KMS-11 (cell line): Measurements from ENCODE around the gene UNC13B.

ENCODE experiments used
- H2AFZ ChIP-seq: fragments of 200-600 bp; sonication (generic); 2 replicates; pipeline ENCODE4 v1.6.1; 2016; ENCODE audit warnings: antibody characterized with exemption, mixed run types, low read depth
- H3K27ac ChIP-seq: fragments of 200-600 bp; sonication (generic); 2 replicates; pipeline ENCODE4 v1.6.1; 2016; ENCODE audit warnings: mild to moderate bottlenecking, mixed run types
- H3K27me3 ChIP-seq: fragments of 200-600 bp; sonication (generic); 2 replicates; pipeline ENCODE4 v1.6.1; 2017; ENCODE audit warnings: mild to moderate bottlenecking, low read depth, mixed run types, moderate library complexity; ENCODE audit not compliant: insufficient read depth
- H3K36me3 ChIP-seq: fragments of 200-600 bp; sonication (generic); 2 replicates; pipeline ENCODE4 v1.6.1; 2017; ENCODE audit warnings: mild to moderate bottlenecking, mixed run types; ENCODE audit not compliant: insufficient read depth
- H3K4me1 ChIP-seq: fragments of 200-600 bp; sonication (generic); 2 replicates; pipeline ENCODE4 v1.6.1; 2016; ENCODE audit warnings: mild to moderate bottlenecking, low read depth, mixed run types; ENCODE audit not compliant: poor library complexity, severe bottlenecking
- H3K4me2 ChIP-seq: fragments of 200-600 bp; sonication (generic); 2 replicates; pipeline ENCODE4 v1.7.0; 2016; ENCODE audit warnings: mild to moderate bottlenecking, mixed run types
- H3K4me3 ChIP-seq: fragments of 200-600 bp; sonication (generic); IDR thresholded peaks from 2 replicates; pipeline ENCODE4 v1.6.1; 2017; ENCODE audit warnings: low read depth, low read length, mixed read lengths; ENCODE audit not compliant: insufficient read depth
- H3K79me2 ChIP-seq: fragments of 200-600 bp; sonication (generic); 2 replicates; pipeline ENCODE4 v1.6.1; 2016; ENCODE audit warnings: low read depth, mixed run types; ENCODE audit not compliant: insufficient read depth
- H3K9ac ChIP-seq: fragments of 200-600 bp; sonication (generic); 2 replicates; pipeline ENCODE4 v1.6.1; 2016; ENCODE audit warnings: mild to moderate bottlenecking, mixed run types
- H4K20me1 ChIP-seq: fragments of 200-600 bp; sonication (generic); 2 replicates; pipeline ENCODE4 v1.6.1; 2016; ENCODE audit warnings: mild to moderate bottlenecking, mixed run types; ENCODE audit not compliant: insufficient read depth
- CTCF ChIP-seq: fragments of 200-600 bp; sonication (generic); conservative IDR thresholded peaks from 2 replicates; pipeline ENCODE4 v1.6.1; 2017; ENCODE audit warnings: low read depth, mild to moderate bottlenecking, antibody characterized with exemption, low read length, moderate library complexity, mixed read lengths

UNC13B gene

DNA sequence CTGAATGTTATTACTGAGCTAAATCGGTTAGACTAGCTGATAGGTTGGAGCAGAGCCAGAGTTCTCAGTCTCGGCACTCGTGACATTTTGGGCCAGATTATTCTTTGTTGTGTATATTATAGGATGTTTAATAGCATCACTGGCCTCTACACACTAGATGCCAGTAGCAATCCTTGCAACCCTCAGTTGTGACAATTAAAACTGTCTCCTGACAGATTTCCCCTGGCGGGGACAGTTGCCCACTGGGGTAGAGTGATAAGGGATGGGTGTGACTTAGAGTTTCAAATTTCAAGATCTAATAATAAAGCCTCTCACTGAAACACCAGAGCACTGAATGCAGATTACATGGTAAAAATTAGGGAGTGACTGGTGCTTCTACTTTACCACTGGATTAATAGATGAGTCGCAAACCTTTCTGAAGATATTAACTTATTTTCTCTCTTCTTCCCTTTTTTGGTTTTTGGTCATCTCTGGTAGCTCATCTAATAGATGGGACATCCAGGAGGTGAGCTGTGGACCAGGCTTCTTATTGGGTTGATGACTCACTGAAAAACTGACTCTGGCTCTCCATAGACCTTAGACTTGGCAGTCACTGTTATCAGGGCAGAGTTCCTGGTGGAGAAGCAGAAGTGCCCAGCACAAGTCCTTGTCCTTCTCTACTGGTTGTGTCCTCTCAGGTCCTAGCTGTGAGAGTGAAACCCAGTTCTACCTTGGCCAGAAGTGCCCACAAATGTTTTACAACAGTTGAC is 150.3 kb downstream of the UNC13B start:
- no peaks in the 10 kb centered on the region for H3K36me3 ChIP-seq
- no peaks in the 10 kb centered on the region for H3K4me1 ChIP-seq
- no peaks in the 10 kb centered on the region for H3K27me3 ChIP-seq
- no peak overlapping the region for H3K4me3 ChIP-seq
- H3K9ac ChIP-seq, result no peak overlapping the region
- H3K4me2 ChIP-seq, result no peak overlapping the region
- H2AFZ ChIP-seq, result no peak overlapping the region
- no peaks in the 10 kb centered on the region for H4K20me1 ChIP-seq
- H3K27ac ChIP-seq, result no peak overlapping the region
- no peaks in the 10 kb centered on the region for H3K79me2 ChIP-seq
- no peak for TF ChIP-seq CTCF

- Histone ChIP-seq H3K27ac (no peak overlapping the region), H2AFZ (no peak overlapping the region), H3K79me2 (no peaks in the 10 kb centered on the region), H3K4me2 (no peak overlapping the region), H3K36me3 (no peaks in the 10 kb centered on the region), H3K4me3 (no peak overlapping the region), H3K9ac (no peak overlapping the region), H4K20me1 (no peaks in the 10 kb centered on the region), H3K27me3 (no peaks in the 10 kb centered on the region), H3K4me1 (no peaks in the 10 kb centered on the region)
- TF ChIP-seq CTCF, result no peak
Observed at GRCh38 chr9:35313460-35313859, 151.7 kb downstream of the UNC13B start.

GRCh38 chr9:35313916-35314315 is 152.1 kb downstream of the UNC13B start:
- TF ChIP-seq CTCF, result no peak
- no peaks in the 10 kb centered on the region for H3K79me2 ChIP-seq

GRCh38 chr9:35318741-35319140 is 156.9 kb downstream of the UNC13B start:
- Histone ChIP-seq H3K27me3 (no peaks in the 10 kb centered on the region), H3K27ac (no peak overlapping the region), H3K9ac (no peak overlapping the region), H4K20me1 (no peaks in the 10 kb centered on the region), H3K4me1 (no peaks in the 10 kb centered on the region), H3K36me3 (no peaks in the 10 kb centered on the region), H2AFZ (no peak overlapping the region), H3K79me2 (no peaks in the 10 kb centered on the region), H3K4me3 (no peak overlapping the region), H3K4me2 (no peak overlapping the region)
- no peak for TF ChIP-seq CTCF

More at GRCh38 chr9:35313916-35314315, 152.1 kb downstream of the UNC13B start:
- H3K27me3 ChIP-seq, result no peaks in the 10 kb centered on the region
- H3K4me2 ChIP-seq, result no peak overlapping the region
- no peaks in the 10 kb centered on the region for H3K36me3 ChIP-seq
- H2AFZ ChIP-seq, result no peak overlapping the region
- no peak overlapping the region for H3K4me3 ChIP-seq
- no peak overlapping the region for H3K9ac ChIP-seq
- no peak overlapping the region for H3K27ac ChIP-seq
- H3K4me1 ChIP-seq, result no peaks in the 10 kb centered on the region
- no peaks in the 10 kb centered on the region for H4K20me1 ChIP-seq
